ENCODE data around the gene CPNE8. TPM values are rescaled to one million over a fixed set of nuclear protein-coding genes. Genes with fewer than 3 reads are reported as not detected.
A peak's percentile ranks its signal among the peaks of the same experiment; 100 is the strongest.

The CPNE8 gene
- total RNA-seq, 2 donors from 2014 or later: 6.1 to 7.2 TPM

GRCh38 chr12:38728894-38729293 lies 176.5 kb downstream of the CPNE8 start:
- H3K36me3 Mint-ChIP-seq: no peaks in the 10 kb centered on the region
- DNase-seq (ENCODE audit: low spot score in 2 of 2): no peak
- H3K9me3 Mint-ChIP-seq: no peaks in the 10 kb centered on the region
- no peak for ATAC-seq
- no peak overlapping the region for H3K27ac Mint-ChIP-seq

GRCh38 chr12:38721611-38722252 lies 183.7 kb downstream of the CPNE8 start:
- DNase-seq (ENCODE audit: low spot score in 2 of 2): no peak
- no peak for ATAC-seq
- Mint-ChIP-seq H3K36me3 (no peaks in the 10 kb centered on the region), H3K9me3 (peaks cover 0 to under 1% of the 10 kb centered on the region in 2 donors), H3K27ac (no peak overlapping the region)

DNA sequence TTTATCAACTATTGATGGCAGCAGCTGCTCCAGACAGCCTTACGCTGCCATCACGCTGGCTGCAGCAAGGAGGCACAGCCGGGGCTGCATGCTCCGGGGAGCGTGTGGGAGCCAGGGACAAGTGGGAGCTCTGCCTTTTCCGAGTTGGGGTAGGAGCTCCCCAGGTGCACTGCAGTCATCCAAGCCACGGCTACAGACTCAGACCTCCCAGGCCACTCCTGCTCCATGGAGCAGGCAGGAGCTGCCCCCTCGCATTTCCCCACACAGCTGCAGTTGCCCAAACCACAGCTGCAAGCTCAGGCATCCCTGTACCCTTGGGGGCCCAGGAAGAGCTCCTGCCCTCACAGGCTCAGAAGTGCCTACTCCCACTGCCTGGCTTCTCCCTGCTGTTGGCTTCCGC lies 184.7 kb downstream of the CPNE8 start:
- Mint-ChIP-seq H3K36me3 (no peaks in the 10 kb centered on the region), H3K9me3 (peaks cover 6 to 10% of the 10 kb centered on the region in 2 donors), H3K27ac (no peak overlapping the region)
- DNase-seq (ENCODE audit: low spot score in 2 of 2) (no peak), ATAC-seq (no peak)

DNA sequence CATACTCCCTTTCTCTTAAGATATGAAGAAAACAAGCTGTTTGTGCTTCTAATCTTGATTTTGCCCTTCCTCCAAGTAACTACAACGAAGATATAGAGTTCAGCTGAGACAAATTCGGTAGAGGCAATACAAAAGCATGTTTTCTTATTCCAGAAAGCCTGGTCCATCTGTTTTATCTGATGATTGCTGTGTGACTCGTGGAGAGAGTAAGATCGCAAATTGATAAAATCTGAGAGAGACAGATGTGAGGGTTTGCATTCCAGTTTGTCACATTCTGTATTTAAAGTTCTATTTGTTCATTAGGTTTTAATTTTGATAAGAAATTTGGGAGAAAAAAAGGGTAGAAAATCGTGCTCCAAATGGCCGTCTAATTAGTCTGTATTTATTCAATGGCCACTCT lies 192.1 kb downstream of the CPNE8 start:
- Mint-ChIP-seq H3K27ac (no peak overlapping the region), H3K36me3 (no peaks in the 10 kb centered on the region), H3K9me3 (peaks cover 6 to 10% of the 10 kb centered on the region in 2 donors)
- DNase-seq (ENCODE audit: low spot score in 2 of 2) (no peak), ATAC-seq (no peak)

DNA sequence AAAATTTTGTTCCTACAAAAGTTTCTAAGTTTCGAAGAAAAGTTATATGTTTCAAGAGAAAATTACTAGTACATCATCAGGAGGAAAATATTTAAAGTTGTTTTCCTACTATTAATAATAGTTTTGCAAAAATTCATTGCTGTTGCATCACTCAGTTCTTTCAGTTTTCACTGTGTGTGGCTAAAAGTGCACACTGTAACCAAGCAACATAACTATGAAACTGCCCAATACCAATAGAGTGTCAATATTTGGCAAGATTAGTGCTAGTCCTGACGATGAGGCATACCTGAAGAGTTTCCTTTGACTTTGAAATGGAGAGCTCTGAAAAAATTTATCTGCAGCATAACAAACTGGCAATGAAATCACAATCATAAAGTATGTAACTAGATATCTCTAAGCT lies 194.3 kb downstream of the CPNE8 start:
- no peaks in the 10 kb centered on the region for H3K36me3 Mint-ChIP-seq
- peak in 1 of 2 donors; percentile 69 for ATAC-seq
- H3K27ac Mint-ChIP-seq: peak overlapping the region in 1 of 2 donors; percentile 51
- H3K9me3 Mint-ChIP-seq: peaks cover 2 to 4% of the 10 kb centered on the region in 2 donors
- no peak for DNase-seq (ENCODE audit: low spot score in 2 of 2)

DNA sequence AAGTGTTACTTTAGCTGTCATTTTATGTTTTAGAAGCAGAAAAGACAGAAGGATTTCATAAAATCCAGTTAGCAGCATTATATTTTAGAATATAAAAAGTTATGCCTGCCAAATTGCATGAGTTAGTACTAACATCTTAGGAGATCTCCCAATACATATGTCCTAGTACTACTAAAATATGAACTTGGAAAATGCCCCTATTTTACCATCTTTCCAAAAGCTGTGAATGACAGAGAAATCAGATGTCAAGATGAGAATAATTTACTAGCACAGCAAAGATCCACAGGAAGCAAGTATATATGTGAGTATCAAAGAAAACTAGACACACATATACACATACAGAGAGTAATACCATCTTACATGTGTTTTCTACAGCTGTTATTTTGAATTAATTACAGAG lies 196.9 kb downstream of the CPNE8 start:
- Mint-ChIP-seq H3K9me3 (no peaks in the 10 kb centered on the region), H3K27ac (no peak overlapping the region), H3K36me3 (no peaks in the 10 kb centered on the region)
- ATAC-seq: no peak
- DNase-seq (ENCODE audit: low spot score in 2 of 2): no peak

- H3K9me3 Mint-ChIP-seq: no peaks in the 10 kb centered on the region
- no peak for ATAC-seq
- no peak overlapping the region for H3K27ac Mint-ChIP-seq
- H3K36me3 Mint-ChIP-seq: no peaks in the 10 kb centered on the region
- no peak for DNase-seq (ENCODE audit: low spot score in 2 of 2)
Measured at GRCh38 chr12:38707648-38708047, 197.7 kb downstream of the CPNE8 start.

GRCh38 chr12:38697289-38697688 lies 208.1 kb downstream of the CPNE8 start:
- ATAC-seq (no peak), DNase-seq (ENCODE audit: low spot score in 2 of 2) (no peak)
- peaks cover 6 to 8% of the 10 kb centered on the region in 2 donors for H3K36me3 Mint-ChIP-seq
- H3K27ac Mint-ChIP-seq: no peak overlapping the region
- peaks cover 0 to 4% of the 10 kb centered on the region in 2 donors for H3K9me3 Mint-ChIP-seq

GRCh38 chr12:38695057-38695456 lies 210.3 kb downstream of the CPNE8 start:
- H3K36me3 Mint-ChIP-seq: no peaks in the 10 kb centered on the region
- no peak overlapping the region for H3K27ac Mint-ChIP-seq
- DNase-seq (ENCODE audit: low spot score in 2 of 2) (no peak), ATAC-seq (no peak)
- H3K9me3 Mint-ChIP-seq: peaks cover 0 to 4% of the 10 kb centered on the region in 2 donors

DNA sequence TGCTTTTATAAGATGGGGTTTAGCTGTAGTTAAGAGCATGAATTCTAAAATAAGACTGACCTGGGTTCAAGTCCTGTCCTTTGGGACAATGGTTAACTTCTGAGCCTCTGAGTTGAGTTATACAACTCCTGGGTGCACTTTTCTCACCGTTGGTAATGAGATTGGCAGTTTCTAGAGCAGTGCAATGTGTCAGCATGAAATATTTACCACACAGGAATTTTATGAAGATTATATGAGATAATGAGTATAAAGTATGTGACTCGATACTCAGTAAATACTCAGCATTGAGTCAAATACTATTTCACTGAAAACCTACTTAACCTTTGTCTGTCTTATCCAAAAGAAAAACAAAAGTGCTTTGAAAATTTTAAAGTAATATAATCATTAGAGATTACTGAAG lies 214.2 kb downstream of the CPNE8 start:
- DNase-seq (ENCODE audit: low spot score in 2 of 2) (no peak), ATAC-seq (no peak)
- no peak overlapping the region for H3K27ac Mint-ChIP-seq
- H3K9me3 Mint-ChIP-seq: no peaks in the 10 kb centered on the region
- H3K36me3 Mint-ChIP-seq: no peaks in the 10 kb centered on the region

GRCh38 chr12:38690646-38691045 lies 214.7 kb downstream of the CPNE8 start:
- H3K27ac Mint-ChIP-seq: no peak overlapping the region
- no peaks in the 10 kb centered on the region for H3K9me3 Mint-ChIP-seq
- ATAC-seq (no peak), DNase-seq (ENCODE audit: low spot score in 2 of 2) (no peak)
- H3K36me3 Mint-ChIP-seq: no peaks in the 10 kb centered on the region

- ATAC-seq (no peak), DNase-seq (ENCODE audit: low spot score in 2 of 2) (no peak)
- Mint-ChIP-seq H3K27ac (no peak overlapping the region), H3K9me3 (no peaks in the 10 kb centered on the region), H3K36me3 (no peaks in the 10 kb centered on the region)
Measured at GRCh38 chr12:38689704-38690103, 215.7 kb downstream of the CPNE8 start.

DNA sequence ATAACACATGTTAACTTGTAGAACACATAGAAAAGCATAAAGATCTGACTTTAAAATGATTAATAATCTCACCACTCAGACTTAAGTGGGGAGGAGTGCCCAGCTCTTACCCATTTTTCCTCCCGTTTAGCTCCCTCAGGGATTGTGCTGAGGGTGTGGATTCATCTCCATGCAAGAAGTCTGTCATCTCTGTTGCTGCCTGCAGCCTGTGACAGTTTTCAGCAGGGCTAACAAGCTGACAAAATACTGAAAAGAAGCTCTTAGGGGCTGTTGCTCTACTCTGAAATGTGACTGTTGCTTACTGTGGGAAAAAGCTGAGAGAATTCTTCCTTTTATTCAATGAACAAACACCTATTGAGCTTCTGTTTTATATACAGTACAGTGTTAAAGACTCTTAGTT lies 216.2 kb downstream of the CPNE8 start:
- no peak overlapping the region for H3K27ac Mint-ChIP-seq
- H3K36me3 Mint-ChIP-seq: no peaks in the 10 kb centered on the region
- DNase-seq (ENCODE audit: low spot score in 2 of 2): no peak
- H3K9me3 Mint-ChIP-seq: no peaks in the 10 kb centered on the region
- ATAC-seq: no peak

- ATAC-seq (no peak), DNase-seq (ENCODE audit: low spot score in 2 of 2) (no peak)
- Mint-ChIP-seq H3K36me3 (no peaks in the 10 kb centered on the region), H3K9me3 (no peaks in the 10 kb centered on the region), H3K27ac (no peak overlapping the region)
Measured at GRCh38 chr12:38682521-38682920, 222.9 kb downstream of the CPNE8 start.

- no peak for ATAC-seq
- no peak for DNase-seq (ENCODE audit: low spot score in 2 of 2)
Measured at GRCh38 chr12:38669530-38669929, 235.9 kb downstream of the CPNE8 start.

GRCh38 chr12:38669081-38669480 lies 236.3 kb downstream of the CPNE8 start:
- Mint-ChIP-seq H3K9me3 (peaks cover 0 to 3% of the 10 kb centered on the region in 2 donors), H3K36me3 (no peaks in the 10 kb centered on the region), H3K27ac (no peak overlapping the region)
- ATAC-seq (no peak), DNase-seq (ENCODE audit: low spot score in 2 of 2) (no peak)

More at GRCh38 chr12:38669530-38669929, 235.9 kb downstream of the CPNE8 start:
- H3K36me3 Mint-ChIP-seq: no peaks in the 10 kb centered on the region
- H3K9me3 Mint-ChIP-seq: peaks cover 0 to 3% of the 10 kb centered on the region in 2 donors
- no peak overlapping the region for H3K27ac Mint-ChIP-seq

DNA sequence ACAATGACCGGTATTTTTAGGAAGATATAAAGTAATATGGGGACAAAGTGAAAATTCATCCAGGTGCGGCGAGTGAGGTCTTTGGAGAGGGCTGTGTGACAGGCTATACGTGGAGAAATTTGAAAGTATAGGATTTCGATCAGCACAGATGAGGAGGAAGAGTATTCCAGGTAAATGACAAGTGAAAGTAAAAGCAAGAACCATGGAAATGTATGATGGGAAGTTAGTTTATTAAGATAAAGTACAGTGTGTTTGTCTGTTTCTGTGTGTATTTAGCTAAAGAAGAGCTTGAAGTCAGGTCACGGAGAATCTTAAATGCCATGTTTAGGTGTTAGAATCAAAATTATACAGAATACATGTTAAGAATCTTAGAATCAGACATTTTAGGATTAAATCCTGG lies 239.0 kb downstream of the CPNE8 start:
- H3K27ac Mint-ChIP-seq: no peak overlapping the region
- ATAC-seq (no peak), DNase-seq (ENCODE audit: low spot score in 2 of 2) (no peak)
- H3K36me3 Mint-ChIP-seq: peaks cover 6 to 12% of the 10 kb centered on the region in 2 donors
- H3K9me3 Mint-ChIP-seq: peaks cover 6 to 9% of the 10 kb centered on the region in 2 donors

DNA sequence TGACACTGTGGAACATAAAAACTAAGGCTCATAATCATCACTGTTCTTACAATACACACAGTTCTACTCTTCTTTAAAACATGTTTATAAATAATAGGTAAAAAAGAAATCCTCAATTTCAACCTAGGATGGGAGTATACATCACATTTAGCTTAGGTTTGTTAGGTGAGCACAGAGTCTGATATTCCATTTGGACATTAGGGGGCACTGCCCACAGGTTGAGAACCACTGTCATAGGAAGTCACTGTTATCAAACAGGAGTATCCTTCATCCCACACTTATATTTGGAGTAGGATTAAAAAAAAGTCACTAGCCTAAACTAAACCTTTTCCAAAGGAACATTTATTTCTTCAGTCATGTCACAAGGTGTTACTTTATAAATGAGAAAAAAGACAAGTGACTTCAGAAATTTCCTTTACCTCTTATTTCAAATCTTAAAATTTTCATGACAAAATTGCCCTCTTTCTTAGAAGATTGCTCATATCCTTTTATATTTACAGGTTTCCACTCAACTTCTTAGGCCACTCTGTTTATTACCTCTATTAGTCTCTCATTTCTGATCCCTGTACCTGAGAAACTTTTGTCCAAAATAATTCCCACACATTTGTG lies 240.6 kb downstream of the CPNE8 start:
- H3K27ac Mint-ChIP-seq: no peak overlapping the region
- peaks cover 6 to 9% of the 10 kb centered on the region in 2 donors for H3K9me3 Mint-ChIP-seq
- peaks cover 6 to 16% of the 10 kb centered on the region in 2 donors for H3K36me3 Mint-ChIP-seq
- DNase-seq (ENCODE audit: low spot score in 2 of 2): no peak
- no peak for ATAC-seq
